GM18951 (cell line): ENCODE data around the gene TSBP1.
"Not testable (repeated sequence)": the region's sequence is repeated elsewhere in the genome, so short reads cannot be mapped to it uniquely, and the experiment has no call there.

ENCODE experiments used
- POLR2A ChIP-seq: IDR thresholded peaks from 4 replicates; pipeline ENCODE4 v1.6.1; 2011; ENCODE audit warnings: mild to moderate bottlenecking; ENCODE audit not compliant: insufficient read length, insufficient read depth; ENCODE audit errors: extremely low read depth
- in situ Hi-C: fragments of 300-500 bp; cut with MboI; formaldehyde crosslinking; loops from one replicate; pipeline ENCODE4 v1.12.0; 2022; ENCODE audit warnings: low sequenced_read_pairs, mixed read lengths, inconsistent platforms; ENCODE audit not compliant: unreplicated experiment

TSBP1 gene

GRCh38 chr6:32367644-32368043 is 4.1 kb downstream of the TSBP1 start:
- TF ChIP-seq POLR2A: no peak
- in situ Hi-C loops: no loop called here

DNA sequence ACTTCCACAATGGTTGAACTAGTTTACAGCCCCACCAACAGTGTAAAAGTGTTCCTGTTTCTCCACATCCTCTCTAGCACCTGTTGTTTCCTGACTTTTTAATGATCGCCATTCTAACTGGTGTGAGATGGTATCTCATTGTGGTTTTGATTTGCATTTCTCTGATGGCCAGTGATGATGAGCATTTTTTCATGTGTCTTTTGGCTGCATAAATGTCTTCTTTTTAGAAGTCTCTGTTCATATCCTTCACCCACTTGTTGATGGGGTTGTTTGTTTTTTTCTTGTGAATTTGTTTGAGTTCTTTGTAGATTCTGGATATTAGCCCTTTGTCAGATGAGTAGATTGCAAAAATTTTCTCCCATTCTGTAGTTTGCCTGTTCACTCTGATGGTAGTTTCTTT is 12.5 kb downstream of the TSBP1 start:
- in situ Hi-C loops: not testable (repeated sequence)

GRCh38 chr6:32358548-32358947 is 13.2 kb downstream of the TSBP1 start:
- in situ Hi-C loops: not testable (repeated sequence)

- TF ChIP-seq POLR2A: no peak
- in situ Hi-C loops: no loop called here
These were observed 16.7 kb downstream of the TSBP1 start for GRCh38 chr6:32355018-32355417.

DNA sequence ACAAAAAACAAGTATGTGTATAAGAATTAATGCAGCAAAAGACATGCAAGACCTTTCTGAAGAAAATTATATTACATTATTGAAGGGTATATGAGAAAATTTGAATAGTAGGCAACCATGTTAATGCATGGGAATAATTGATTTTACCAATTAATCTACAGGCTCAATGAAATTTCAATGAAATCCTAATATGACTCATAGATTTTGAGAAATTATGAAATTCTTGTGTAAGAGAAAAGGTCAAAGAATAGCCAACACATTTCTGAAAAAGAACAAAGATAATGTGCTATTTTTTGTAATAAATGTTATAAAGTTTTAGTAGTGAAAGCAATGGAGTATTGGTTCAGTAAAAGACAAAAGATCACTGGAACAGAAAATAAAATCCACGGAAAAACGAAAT is 18.4 kb downstream of the TSBP1 start:
- no peak for TF ChIP-seq POLR2A

GRCh38 chr6:32340242-32340641 is 31.5 kb downstream of the TSBP1 start:
- in situ Hi-C loops: no loop called here
- no peak for TF ChIP-seq POLR2A

More for the DNA sequence above, 18.4 kb downstream of the TSBP1 start:
- in situ Hi-C loops: no loop called here

GRCh38 chr6:32337186-32337805 is 34.4 kb downstream of the TSBP1 start:
- in situ Hi-C loops: no loop called here
- no peak for TF ChIP-seq POLR2A

DNA sequence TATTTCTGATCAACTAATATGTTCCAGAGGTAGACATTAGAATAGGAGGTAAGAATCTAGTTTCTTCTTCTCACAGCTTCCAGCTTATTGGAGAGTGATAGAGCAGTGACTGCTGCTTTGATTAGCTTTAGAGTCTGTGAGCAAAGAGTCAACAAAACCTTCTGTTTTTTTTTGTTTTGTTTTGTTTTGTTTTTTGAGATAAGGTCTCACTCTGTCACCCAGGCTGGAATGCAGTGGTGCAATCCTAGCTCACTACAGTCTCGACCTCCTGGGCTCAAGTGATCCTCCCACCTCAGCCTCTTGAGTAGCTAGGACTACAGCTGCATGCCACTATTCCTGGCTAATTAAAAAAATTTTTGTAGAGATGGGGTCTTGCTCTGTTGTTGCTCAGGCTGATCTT is 39.3 kb downstream of the TSBP1 start:
- in situ Hi-C loops: no loop called here
- TF ChIP-seq POLR2A: no peak

DNA sequence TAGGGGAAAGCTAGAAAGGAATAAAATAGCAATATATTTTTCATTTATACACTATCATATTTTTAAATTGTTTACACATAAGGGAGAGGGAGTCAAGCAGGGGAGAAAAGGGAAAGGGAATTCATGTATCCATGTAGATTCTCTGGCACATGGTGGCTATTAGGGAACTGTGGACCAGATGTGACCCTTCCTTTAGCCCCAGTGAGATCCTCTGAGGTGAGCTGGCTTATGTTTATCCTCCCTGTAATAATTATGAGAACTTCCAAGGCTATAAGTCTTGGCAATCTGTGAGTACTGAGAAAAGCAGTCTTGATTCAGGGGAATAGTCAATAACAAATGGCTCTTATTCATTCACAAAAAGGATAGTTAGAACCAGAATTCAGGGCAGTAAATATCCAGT is 42.6 kb downstream of the TSBP1 start:
- TF ChIP-seq POLR2A: no peak
- in situ Hi-C loops: no loop called here

GRCh38 chr6:32327103-32327502 is 44.6 kb downstream of the TSBP1 start:
- in situ Hi-C loops: no loop called here

GRCh38 chr6:32318501-32318900 is 53.2 kb downstream of the TSBP1 start:
- no peak for TF ChIP-seq POLR2A
- in situ Hi-C loops: no loop called here

More at GRCh38 chr6:32327103-32327502, 44.6 kb downstream of the TSBP1 start:
- no peak for TF ChIP-seq POLR2A

- in situ Hi-C loops: no loop called here
- no peak for TF ChIP-seq POLR2A
These were observed 54.2 kb downstream of the TSBP1 start for GRCh38 chr6:32317541-32317940.

GRCh38 chr6:32313964-32314363 is 57.7 kb downstream of the TSBP1 start:
- in situ Hi-C loops: no loop called here
- TF ChIP-seq POLR2A: no peak

DNA sequence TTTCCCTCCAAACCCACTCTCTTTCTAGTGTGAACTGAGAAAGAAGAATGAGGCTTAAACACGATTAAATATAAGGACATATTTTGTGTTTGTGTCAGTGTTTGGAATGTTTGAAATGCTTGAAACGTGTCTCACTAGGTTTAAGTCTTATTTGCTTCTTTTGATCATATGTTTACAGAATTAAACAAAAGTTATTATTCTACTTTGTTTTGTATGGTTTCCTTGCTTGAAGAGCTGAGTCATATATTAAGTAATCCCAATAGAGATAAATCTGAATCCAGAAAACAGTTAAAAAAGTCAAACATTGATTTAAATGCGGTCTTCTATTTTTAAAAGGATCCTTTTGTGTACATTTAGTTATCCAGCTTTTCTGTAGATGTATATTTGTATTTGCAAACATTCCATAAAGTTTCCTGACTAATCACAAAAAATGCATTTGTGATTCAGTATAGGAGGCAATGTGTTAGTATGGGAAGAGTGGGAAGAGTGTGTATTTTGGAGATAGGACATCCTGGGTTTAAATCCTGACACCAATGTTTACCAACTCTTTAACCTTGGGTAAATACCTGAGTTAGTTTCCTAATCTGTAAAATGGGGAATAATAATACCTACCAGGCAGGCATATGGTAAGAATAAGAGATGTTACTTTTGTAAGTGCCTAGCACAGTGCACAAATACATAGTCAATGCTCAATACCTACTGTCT is 72.9 kb downstream of the TSBP1 start:
- no peak for TF ChIP-seq POLR2A
- in situ Hi-C loops: no loop called here

DNA sequence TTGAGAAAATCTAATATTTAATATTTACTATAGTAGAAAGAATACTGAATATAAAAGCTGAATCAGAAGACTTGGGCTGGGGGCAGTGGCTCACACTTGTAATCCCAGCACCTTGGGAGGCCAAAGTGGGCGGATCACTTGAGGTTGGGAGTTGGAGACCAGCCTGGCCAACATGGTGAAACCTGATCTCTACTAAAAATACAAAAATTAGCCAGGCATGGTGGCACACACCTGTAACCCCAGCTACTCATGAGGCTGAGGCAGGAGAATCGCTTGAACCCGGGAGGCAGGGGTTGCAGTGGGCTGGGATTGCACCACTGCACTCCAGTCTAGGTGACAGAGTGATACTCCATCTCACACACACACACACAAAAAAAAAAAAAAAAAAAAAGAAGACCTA is 76.7 kb downstream of the TSBP1 start:
- in situ Hi-C loops: not testable (repeated sequence)

GRCh38 chr6:32294566-32294965 is 77.1 kb downstream of the TSBP1 start:
- in situ Hi-C loops: no loop called here
- no peak for TF ChIP-seq POLR2A
